Epithelial cell of proximal tubule (primary cell): Measurements from ENCODE around the gene GTPBP10. TPM values are rescaled to one million over a fixed set of nuclear protein-coding genes. Genes with fewer than 3 reads are reported as not detected.

ENCODE experiments used
- DNase-seq: peaks from one replicate; pipeline ENCODE4 v3.0.0-alpha.2; 2011; ENCODE audit warnings: low read depth
- H3K4me3 ChIP-seq: 2 replicates; pipeline ENCODE4 v1.5.1; 2011; ENCODE audit warnings: low read depth, mild to moderate bottlenecking, low read length
- total RNA-seq: library from RNA; depleted of rRNA; stranded (reverse); fragments of >200 nt; gene quantifications from 2 replicates; pipeline ENCODE4 v1.2.3, GENCODE V29; 2015
- TF ChIP-seq, protein P1 (sequence below): conservative IDR thresholded peaks from 2 replicates; pipeline ENCODE4 v1.5.1; 2012; ENCODE audit warnings: low read depth, mild to moderate bottlenecking, low read length

Gene GTPBP10
- total RNA-seq, 1 donor from 2014 or later: 20.8 TPM

DNA sequence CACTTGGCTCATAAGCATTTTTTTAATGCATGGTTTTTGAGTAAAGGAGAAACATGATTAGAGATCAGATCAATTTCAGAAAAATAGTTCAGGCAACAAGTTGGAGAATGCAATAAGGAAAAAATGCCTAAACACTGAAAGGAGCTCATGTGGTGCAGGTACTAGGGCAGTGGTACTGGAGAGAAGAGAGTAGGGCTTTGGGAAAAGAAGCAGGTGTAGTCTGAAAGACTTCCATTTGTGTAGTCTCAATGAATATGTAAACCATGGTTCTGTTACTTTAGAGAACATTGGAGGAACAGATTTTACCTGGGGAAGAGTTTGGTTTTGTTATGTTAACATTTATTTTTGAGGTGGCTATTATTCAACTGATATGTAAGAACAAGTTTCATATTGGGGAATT, 5.5 kb downstream of the GTPBP10 start:
- TF ChIP-seq, protein P1, sequence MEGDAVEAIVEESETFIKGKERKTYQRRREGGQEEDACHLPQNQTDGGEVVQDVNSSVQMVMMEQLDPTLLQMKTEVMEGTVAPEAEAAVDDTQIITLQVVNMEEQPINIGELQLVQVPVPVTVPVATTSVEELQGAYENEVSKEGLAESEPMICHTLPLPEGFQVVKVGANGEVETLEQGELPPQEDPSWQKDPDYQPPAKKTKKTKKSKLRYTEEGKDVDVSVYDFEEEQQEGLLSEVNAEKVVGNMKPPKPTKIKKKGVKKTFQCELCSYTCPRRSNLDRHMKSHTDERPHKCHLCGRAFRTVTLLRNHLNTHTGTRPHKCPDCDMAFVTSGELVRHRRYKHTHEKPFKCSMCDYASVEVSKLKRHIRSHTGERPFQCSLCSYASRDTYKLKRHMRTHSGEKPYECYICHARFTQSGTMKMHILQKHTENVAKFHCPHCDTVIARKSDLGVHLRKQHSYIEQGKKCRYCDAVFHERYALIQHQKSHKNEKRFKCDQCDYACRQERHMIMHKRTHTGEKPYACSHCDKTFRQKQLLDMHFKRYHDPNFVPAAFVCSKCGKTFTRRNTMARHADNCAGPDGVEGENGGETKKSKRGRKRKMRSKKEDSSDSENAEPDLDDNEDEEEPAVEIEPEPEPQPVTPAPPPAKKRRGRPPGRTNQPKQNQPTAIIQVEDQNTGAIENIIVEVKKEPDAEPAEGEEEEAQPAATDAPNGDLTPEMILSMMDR: no peak
- no peak overlapping the region for H3K4me3 ChIP-seq
- DNase-seq: no peak

DNA sequence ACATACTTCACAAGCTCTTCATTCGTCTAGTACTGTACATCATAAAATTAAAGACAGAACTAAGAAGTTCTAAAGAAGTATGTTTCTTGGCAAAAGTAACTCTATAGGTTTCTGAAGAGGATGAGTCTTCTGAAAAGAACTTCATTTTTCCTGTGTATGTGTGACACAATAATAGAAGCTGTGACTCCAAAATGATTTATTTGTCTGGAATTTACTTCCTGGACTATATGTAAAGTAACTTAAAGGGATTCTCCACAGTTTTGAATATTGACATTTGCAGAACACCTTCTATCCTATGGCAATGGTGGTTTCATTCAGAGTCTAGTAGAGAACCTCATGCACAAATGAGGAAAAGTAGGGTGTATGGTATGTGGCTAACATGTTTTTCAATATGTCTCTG, 36.9 kb downstream of the GTPBP10 start:
- TF ChIP-seq, protein P1: no peak
- H3K4me3 ChIP-seq: no peak overlapping the region
- DNase-seq: no peak

DNA sequence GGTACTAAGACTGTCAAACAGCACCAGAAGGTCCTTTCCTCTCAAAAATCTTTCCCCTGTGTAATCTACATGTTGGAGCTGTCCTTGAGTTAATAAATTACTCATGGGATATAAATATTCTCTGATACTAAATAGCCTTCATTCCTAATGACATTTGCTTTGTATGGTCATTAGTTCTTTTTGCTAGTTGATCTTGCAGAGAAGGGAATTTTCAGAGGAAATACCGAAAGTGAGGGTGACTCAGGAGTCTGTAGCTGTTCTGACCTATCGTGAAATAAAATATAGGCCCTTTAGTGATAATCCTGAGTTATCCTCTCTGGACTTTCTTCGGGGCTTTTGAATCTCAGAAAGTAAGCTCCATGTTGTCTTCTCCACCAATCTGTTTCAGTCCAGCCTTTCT, 37.3 kb downstream of the GTPBP10 start:
- DNase-seq: no peak
- no peak overlapping the region for H3K4me3 ChIP-seq
- TF ChIP-seq, protein P1: no peak

DNA sequence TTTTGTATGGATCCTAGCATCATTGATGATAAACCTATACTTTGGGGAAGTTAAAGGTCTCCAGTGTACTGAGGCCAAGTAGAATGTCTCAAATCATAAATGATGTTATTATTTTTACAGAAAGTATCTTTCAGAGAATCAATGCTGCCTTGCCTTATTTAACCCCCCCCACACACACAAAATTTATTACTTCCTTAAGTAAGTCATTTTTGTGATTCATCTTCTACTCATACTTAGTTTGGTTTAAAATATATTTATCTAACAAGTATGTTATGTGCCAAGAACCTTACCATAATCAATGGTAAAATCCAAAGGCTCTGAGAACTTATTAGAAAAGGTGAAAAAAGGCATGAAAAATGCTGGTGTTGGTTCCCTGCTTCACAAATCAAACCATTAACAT, 37.9 kb downstream of the GTPBP10 start:
- H3K4me3 ChIP-seq: no peak overlapping the region
- TF ChIP-seq, protein P1: no peak
- DNase-seq: no peak

DNA sequence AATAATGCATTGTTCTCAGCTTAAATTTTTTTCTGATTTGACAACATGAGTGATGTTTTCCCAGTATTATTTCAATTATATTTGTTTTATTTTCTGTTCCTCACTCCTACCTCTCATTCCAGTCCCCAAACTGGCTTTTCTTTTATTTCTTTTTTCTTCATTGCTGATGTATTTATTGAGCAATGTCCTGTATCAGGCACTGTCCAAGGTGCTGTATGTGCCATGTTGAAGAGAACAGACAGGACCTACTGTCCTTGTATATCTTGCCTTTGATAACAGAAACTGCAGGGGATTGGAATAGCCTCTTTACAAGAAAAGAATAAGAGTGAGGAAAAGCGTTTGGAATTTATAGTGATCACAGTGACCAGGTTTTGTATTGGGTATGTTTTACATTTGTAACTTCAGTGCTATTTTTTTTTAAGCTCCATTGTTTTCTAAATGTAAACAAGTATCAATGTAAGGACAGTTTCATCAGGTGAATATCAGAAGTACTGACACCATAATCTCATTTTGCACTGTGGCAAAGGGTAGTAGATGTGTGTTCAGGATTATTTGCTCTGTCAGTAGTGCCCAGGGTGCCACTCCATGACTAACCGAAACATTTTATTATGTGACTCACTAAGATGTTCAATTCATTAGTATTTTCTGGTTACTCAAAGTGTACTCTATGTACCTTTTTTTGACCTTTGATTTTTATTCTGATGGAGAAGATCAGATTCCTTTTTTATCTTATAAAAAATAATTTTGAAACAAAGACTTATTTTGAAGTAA, 41.1 kb downstream of the GTPBP10 start:
- no peak for DNase-seq
- H3K4me3 ChIP-seq: no peak overlapping the region
- TF ChIP-seq, protein P1: no peak

DNA sequence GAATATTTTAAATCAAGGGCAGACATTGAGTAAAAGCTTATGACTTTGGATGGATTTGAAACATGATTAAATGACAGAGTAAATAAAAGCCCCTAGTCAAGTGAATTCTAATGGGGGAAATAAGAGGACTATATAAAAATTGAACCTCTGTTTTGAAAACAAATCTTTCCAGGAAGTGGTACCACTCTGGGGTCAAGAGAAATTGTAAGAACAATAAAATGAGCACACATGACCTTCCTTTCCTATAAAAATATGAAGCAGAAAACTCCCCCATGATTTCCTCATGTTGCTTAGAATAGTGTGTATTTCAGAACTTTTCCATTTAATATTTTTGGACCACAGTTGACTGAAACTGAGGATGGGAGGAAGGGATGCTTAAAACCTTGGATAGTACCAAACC, 44.4 kb downstream of the GTPBP10 start:
- no peak for DNase-seq
- no peak overlapping the region for H3K4me3 ChIP-seq
- TF ChIP-seq, protein P1: no peak

DNA sequence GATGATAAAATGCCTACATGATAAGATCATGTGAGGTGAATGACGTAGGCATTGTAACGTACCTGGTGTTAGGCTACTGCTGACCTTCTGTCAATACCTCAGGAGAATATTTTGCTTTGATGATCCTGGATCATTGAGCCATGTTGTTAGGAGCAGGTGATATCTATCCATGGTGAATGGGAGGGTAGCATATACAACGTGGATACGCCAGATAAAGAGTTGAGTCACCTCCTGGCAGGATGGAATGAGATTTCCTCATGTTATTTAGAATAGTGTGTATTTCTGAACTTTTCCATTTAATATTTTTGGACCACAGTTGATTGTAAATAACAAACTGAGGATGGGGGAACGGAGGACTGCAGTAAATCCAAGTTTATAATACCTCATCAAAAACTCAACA, 45.0 kb downstream of the GTPBP10 start:
- no peak for DNase-seq
- TF ChIP-seq, protein P1: no peak
- no peak overlapping the region for H3K4me3 ChIP-seq
